OCI-LY7 (cell line): ENCODE measurements around the gene KATNAL2.
"Not testable (repeated sequence)": the region's sequence is repeated elsewhere in the genome, so short reads cannot be mapped to it uniquely, and the experiment has no call there.

Experiments
- CTCF ChIP-seq: fragments of 200-600 bp; sonication (generic); conservative IDR thresholded peaks from 2 replicates; pipeline ENCODE4 v1.5.1; 2014; ENCODE audit warnings: mild to moderate bottlenecking, antibody characterized with exemption, low read length, moderate library complexity, mixed read lengths
- EZH2phosphoT487 ChIP-seq: fragments of 200-600 bp; sonication (generic); IDR thresholded peaks from 2 replicates; pipeline ENCODE4 v1.6.1; 2018; ENCODE audit warnings: low read depth, borderline replicate concordance, mild to moderate bottlenecking, mixed run types, antibody characterized with exemption, low read length, moderate library complexity, mixed read lengths

- TF ChIP-seq CTCF, EZH2phosphoT487: not testable (repeated sequence)
Measured at GRCh38 chr18:47023769-47024465, 106.5 kb downstream of the KATNAL2 start.
